NOMO-1 treated with dmso at 0.1 percent for 144 hours (cell line): ENCODE measurements around the gene CACNA1I.

Experiments used
- DNase-seq: peaks from one replicate; lab custom pipeline; 2025; ENCODE audit not compliant: unreplicated experiment; lab: John Stamatoyannopoulos, UW

The CACNA1I gene

GRCh38 chr22:39686776-39687525, 116.4 kb downstream of the CACNA1I start:
- no peak for DNase-seq

GRCh38 chr22:39688186-39688785, 117.7 kb downstream of the CACNA1I start:
- no peak for DNase-seq

- DNase-seq: no peak
Measured at GRCh38 chr22:39689421-39689820, 118.9 kb downstream of the CACNA1I start.

- DNase-seq: no peak
Measured at GRCh38 chr22:39690881-39691605, 120.5 kb downstream of the CACNA1I start.

GRCh38 chr22:39693943-39694500, 123.5 kb downstream of the CACNA1I start:
- no peak for DNase-seq

- no peak for DNase-seq
Measured at GRCh38 chr22:39697790-39698430, 127.4 kb downstream of the CACNA1I start.

GRCh38 chr22:39699631-39700360, 129.2 kb downstream of the CACNA1I start:
- no peak for DNase-seq

- DNase-seq: no peak
Measured at GRCh38 chr22:39700565-39700964, 130.0 kb downstream of the CACNA1I start.

- DNase-seq: no peak
Measured at GRCh38 chr22:39703091-39703490, 132.5 kb downstream of the CACNA1I start.

GRCh38 chr22:39703928-39704639, 133.5 kb downstream of the CACNA1I start:
- DNase-seq: no peak

GRCh38 chr22:39705386-39705785, 134.8 kb downstream of the CACNA1I start:
- DNase-seq: no peak

- no peak for DNase-seq
Measured at GRCh38 chr22:39706376-39707140, 136.0 kb downstream of the CACNA1I start.

- no peak for DNase-seq
Measured at GRCh38 chr22:39707351-39707750, 136.8 kb downstream of the CACNA1I start.

- no peak for DNase-seq
Measured at GRCh38 chr22:39707816-39708215, 137.3 kb downstream of the CACNA1I start.

- no peak for DNase-seq
Measured at GRCh38 chr22:39710380-39711150, 140.0 kb downstream of the CACNA1I start.

- DNase-seq: no peak
Measured at GRCh38 chr22:39712081-39712480, 141.5 kb downstream of the CACNA1I start.

- no peak for DNase-seq
Measured at GRCh38 chr22:39712751-39713525, 142.4 kb downstream of the CACNA1I start.
